ENCODE measurements around the gene TSHZ1. TPM values are rescaled to one million over a fixed set of nuclear protein-coding genes. Genes with fewer than 3 reads are reported as not detected.

Gene TSHZ1
- total and polyA plus RNA-seq, 7 donors, result 2.0 to 10.5 (median 9.7) TPM

GRCh38 chr18:75162978-75163377, 47.6 kb upstream of the TSHZ1 start:
- intact Hi-C loops (cut with DNase I), result loop anchor here in 1 of 2 donors (5.0 to 10.0 kb wide), 4 partner anchors 39 to 511 kb away; no protein-coding TSS in a partner anchor
- TF ChIP-seq, protein P1, sequence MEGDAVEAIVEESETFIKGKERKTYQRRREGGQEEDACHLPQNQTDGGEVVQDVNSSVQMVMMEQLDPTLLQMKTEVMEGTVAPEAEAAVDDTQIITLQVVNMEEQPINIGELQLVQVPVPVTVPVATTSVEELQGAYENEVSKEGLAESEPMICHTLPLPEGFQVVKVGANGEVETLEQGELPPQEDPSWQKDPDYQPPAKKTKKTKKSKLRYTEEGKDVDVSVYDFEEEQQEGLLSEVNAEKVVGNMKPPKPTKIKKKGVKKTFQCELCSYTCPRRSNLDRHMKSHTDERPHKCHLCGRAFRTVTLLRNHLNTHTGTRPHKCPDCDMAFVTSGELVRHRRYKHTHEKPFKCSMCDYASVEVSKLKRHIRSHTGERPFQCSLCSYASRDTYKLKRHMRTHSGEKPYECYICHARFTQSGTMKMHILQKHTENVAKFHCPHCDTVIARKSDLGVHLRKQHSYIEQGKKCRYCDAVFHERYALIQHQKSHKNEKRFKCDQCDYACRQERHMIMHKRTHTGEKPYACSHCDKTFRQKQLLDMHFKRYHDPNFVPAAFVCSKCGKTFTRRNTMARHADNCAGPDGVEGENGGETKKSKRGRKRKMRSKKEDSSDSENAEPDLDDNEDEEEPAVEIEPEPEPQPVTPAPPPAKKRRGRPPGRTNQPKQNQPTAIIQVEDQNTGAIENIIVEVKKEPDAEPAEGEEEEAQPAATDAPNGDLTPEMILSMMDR (IDR thresholded peaks at IDR 0.05), result no peak

DNA sequence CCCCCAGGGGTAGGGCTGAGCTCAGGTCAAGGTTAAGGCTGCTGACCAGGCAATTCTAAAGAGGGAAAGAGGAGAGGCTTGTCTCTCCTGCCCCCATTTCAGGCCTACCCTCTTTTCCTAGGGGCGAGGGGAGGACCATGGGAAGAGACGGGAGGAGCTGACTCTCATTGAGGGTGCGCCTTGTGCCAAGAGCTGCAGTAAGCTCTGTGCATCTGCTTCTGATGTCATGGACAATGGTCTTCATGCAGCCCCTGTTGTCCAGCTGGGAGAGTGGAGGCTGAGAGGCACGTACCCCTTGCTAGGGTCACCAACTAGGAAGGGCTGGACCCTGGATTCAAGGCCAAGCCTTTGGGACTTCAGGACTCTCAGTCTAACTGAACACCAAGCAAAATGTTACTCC, 46.9 kb upstream of the TSHZ1 start:
- H3K27me3 ChIP-seq (ENCODE audit: insufficient read depth in 3 of 3, low read length in 2 of 3), result no peaks in the 10 kb centered on the region
- TF ChIP-seq, protein P1 (IDR thresholded peaks at IDR 0.05), result no peak
- WGBS, 3 donors, result 94 to 97% (median 95%) methylated on average over 4 of the region's 4 CpGs
- H3K27ac ChIP-seq, result no peak overlapping the region
- no peaks in the 10 kb centered on the region for H3K36me3 ChIP-seq (ENCODE audit: insufficient read depth in 1 of 2, low read depth in 1 of 2)
- ATAC-seq (no peak), DNase-seq (no peak)
- no peak overlapping the region for H3K4me3 ChIP-seq
- intact Hi-C loops (cut with DNase I), result loop anchor here in 1 of 2 donors (5.0 to 10.0 kb wide), 4 partner anchors 39 to 511 kb away; no protein-coding TSS in a partner anchor
- H3K9me3 ChIP-seq, result no peaks in the 10 kb centered on the region
- peaks cover 16% of the 10 kb centered on the region for H3K4me1 ChIP-seq

More at GRCh38 chr18:75162978-75163377, 47.6 kb upstream of the TSHZ1 start:
- no peaks in the 10 kb centered on the region for H3K9me3 ChIP-seq
- no peaks in the 10 kb centered on the region for H3K27me3 ChIP-seq (ENCODE audit: insufficient read depth in 3 of 3, low read length in 2 of 3)
- peaks cover 13% of the 10 kb centered on the region for H3K4me1 ChIP-seq
- ATAC-seq (no peak), DNase-seq (no peak)
- no peaks in the 10 kb centered on the region for H3K36me3 ChIP-seq (ENCODE audit: insufficient read depth in 1 of 2, low read depth in 1 of 2)
- no peak overlapping the region for H3K4me3 ChIP-seq
- WGBS, 3 donors, result 94 to 97% (median 95%) methylated on average over 4 of the region's 4 CpGs
- H3K27ac ChIP-seq, result no peak overlapping the region

DNA sequence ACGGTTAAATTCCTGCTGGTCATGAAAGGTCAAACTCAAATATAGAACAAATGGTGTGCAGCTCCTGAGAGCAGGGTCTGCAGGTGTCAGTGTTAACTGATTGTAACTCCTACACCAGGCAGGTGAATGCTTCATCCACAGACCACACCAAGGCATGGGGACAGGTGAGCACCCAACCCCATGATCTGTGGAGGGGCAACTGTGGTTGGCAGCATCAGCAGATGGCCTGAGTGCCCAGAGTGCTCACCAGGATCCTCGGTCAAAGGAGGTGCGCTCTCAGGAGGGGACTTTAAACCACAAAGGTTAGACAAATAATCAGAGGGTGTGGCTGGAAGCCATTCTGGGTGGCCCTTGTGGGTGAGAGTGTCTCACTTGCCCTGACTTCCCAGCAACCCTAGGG, 46.1 kb upstream of the TSHZ1 start:
- DNase-seq (no peak), ATAC-seq (no peak)
- H3K27ac ChIP-seq, result no peak overlapping the region
- no peaks in the 10 kb centered on the region for H3K36me3 ChIP-seq (ENCODE audit: insufficient read depth in 1 of 2, low read depth in 1 of 2)
- H3K4me1 ChIP-seq, result peaks cover 18% of the 10 kb centered on the region
- WGBS, 3 donors, result 91 to 97% (median 96%) methylated on average over 3 of the region's 3 CpGs
- intact Hi-C loops (cut with DNase I), result loop anchor here in 1 of 2 donors (5.0 to 10.0 kb wide), 4 partner anchors 38 to 512 kb away; no protein-coding TSS in a partner anchor
- H3K4me3 ChIP-seq, result no peak overlapping the region
- H3K27me3 ChIP-seq (ENCODE audit: insufficient read depth in 3 of 3, low read length in 2 of 3), result no peaks in the 10 kb centered on the region
- H3K9me3 ChIP-seq, result no peaks in the 10 kb centered on the region
- TF ChIP-seq, protein P1 (IDR thresholded peaks at IDR 0.05), result no peak

DNA sequence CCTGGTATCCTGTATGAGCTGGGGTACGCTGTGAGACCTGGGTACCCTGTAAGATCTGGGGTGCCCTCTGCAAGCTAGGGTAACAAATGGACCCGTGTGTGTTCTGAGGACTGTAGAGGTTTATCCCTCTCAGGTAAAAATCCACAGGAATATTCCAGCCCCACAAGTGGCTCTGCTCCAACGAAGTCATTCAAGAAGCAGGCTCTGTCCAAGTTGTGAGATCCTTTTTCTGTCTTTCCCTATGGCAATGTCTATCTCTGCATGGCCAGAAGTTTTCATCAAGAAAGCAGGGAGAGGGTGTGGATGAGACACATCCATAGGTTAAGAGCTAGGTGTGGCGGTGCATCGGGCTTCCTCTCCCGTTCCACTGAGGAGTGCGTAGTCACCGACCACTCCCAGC, 44.7 kb upstream of the TSHZ1 start:
- 86 to 97% (median 96%) methylated on average over 8 of the region's 8 CpGs for WGBS, 3 donors
- ATAC-seq (no peak), DNase-seq (no peak)
- no peaks in the 10 kb centered on the region for H3K27me3 ChIP-seq (ENCODE audit: insufficient read depth in 3 of 3, low read length in 2 of 3)
- intact Hi-C loops (cut with DNase I), result loop anchor here in 1 of 2 donors (10.0 kb wide), 1 partner anchor 309 kb away; no protein-coding TSS in a partner anchor
- H3K9me3 ChIP-seq, result no peaks in the 10 kb centered on the region
- no peak overlapping the region for H3K4me3 ChIP-seq
- H3K27ac ChIP-seq, result no peak overlapping the region
- no peaks in the 10 kb centered on the region for H3K36me3 ChIP-seq (ENCODE audit: insufficient read depth in 1 of 2, low read depth in 1 of 2)
- TF ChIP-seq, protein P1 (IDR thresholded peaks at IDR 0.05), result no peak
- H3K4me1 ChIP-seq, result peaks cover 18% of the 10 kb centered on the region

- DNase-seq, result no peak
- Histone ChIP-seq H3K27me3 (ENCODE audit: insufficient read depth in 3 of 3, low read length in 2 of 3) (no peaks in the 10 kb centered on the region), H3K4me1 (peaks cover 14% of the 10 kb centered on the region), H3K4me3 (no peak overlapping the region), H3K27ac (no peak overlapping the region), H3K36me3 (ENCODE audit: insufficient read depth in 1 of 2, low read depth in 1 of 2) (no peaks in the 10 kb centered on the region), H3K9me3 (no peaks in the 10 kb centered on the region)
- TF ChIP-seq, protein P1 (IDR thresholded peaks at IDR 0.05), result no peak
- 86 to 89% (median 89%) methylated on average over 10 of the region's 10 CpGs for WGBS, 3 donors
- intact Hi-C loops (cut with DNase I), result loop anchor here in 1 of 2 donors (10.0 kb wide), 1 partner anchor 308 kb away; no protein-coding TSS in a partner anchor
- no peak for ATAC-seq
Measured at GRCh38 chr18:75167137-75167536, 43.5 kb upstream of the TSHZ1 start.

Measured in psoas muscle (tissue), 8 donors.